ENCODE results near the gene ENOPH1. TPM values are rescaled to one million over a fixed set of nuclear protein-coding genes. Genes with fewer than 3 reads are reported as not detected.

The ENOPH1 gene
- total and polyA plus RNA-seq, 9 of the 15 experiments (the other 6 are each of a cell fraction or from before 2014, with no cell fraction given) = 29.8 to 71.4 (median 48.9) TPM

GRCh38 chr4:82508806-82509428 lies 78.5 kb downstream of the ENOPH1 start:
- no peaks in the 10 kb centered on the region for H4K20me1 ChIP-seq (replicated peaks; ENCODE audit: control insufficient read depth, insufficient read depth, low read length)
- peaks cover 12 to 13% of the 10 kb centered on the region in 2 experiments; a peak in 3 of 5 replicates for H3K27me3 ChIP-seq (ENCODE audit: control insufficient read depth in 2 of 2, insufficient read depth in 2 of 2, low read length in 2 of 2)
- 0% methylated on average over 5 of the region's 5 CpGs for WGBS (ENCODE audit: insufficient coverage, low coverage, missing lambda C conversion rate)
- H3K9ac ChIP-seq (ENCODE audit: insufficient read depth in 1 of 2, low read depth in 2 of 2, low read length in 2 of 2) = no peak overlapping the region
- H3K79me2 ChIP-seq (ENCODE audit: control insufficient read depth, insufficient read depth, low read length) = no peaks in the 10 kb centered on the region
- no peak overlapping the region for H3K27ac ChIP-seq (ENCODE audit: extremely low read depth, low read depth, low read length)
- in situ Hi-C loops (cut with MboI) (no loop called here), intact Hi-C loops (cut with micrococcal nuclease) (no loop called here)
- H3K4me3 ChIP-seq = no peak overlapping the region
- H3K36me3 ChIP-seq (ENCODE audit: control insufficient read depth, insufficient read depth, low read length) = no peaks in the 10 kb centered on the region
- H2AFZ ChIP-seq (ENCODE audit: low read depth, low read length) = no peak overlapping the region
- TF ChIP-seq ZNF134 (CRISPR knock-in tag; conservative IDR thresholded peaks at IDR 0.05) (no peak), CBFB (CRISPR knock-in tag; IDR thresholded peaks at IDR 0.05) (no peak), PCBP2 (IDR thresholded peaks at IDR 0.05; ENCODE audit: low read depth, low read length, poor library complexity, severe bottlenecking) (no peak)
- BruUV-seq (replicated peaks) = no TSS peak
- H3K4me1 ChIP-seq (replicated peaks in 1 of 2; ENCODE audit: control insufficient read depth in 2 of 2, insufficient read depth in 2 of 2, low read length in 2 of 2) = no peaks in the 10 kb centered on the region
- CTCF ChIA-PET (ENCODE audit: low intra/inter-chr PET ratio) = interaction anchor here (0.6 kb wide), 1 partner anchor 1037 kb away, joined by 3 read pairs; no protein-coding TSS in a partner anchor
- H3K9me1 ChIP-seq (ENCODE audit: control insufficient read depth, insufficient read depth, low read length) = no peaks in the 10 kb centered on the region
- DNase-seq (ENCODE audit: extremely low read depth in 1 of 4, low spot score in 3 of 4) = no peak
- H3K4me2 ChIP-seq (ENCODE audit: insufficient read depth, low read length) = no peak overlapping the region
- POLR2A ChIA-PET = interaction anchor here (0.9 to 1.2 kb wide), 2 partner anchors 25 to 130 kb away, joined by 3 to 4 read pairs; no protein-coding TSS in a partner anchor
- H3K9me3 ChIP-seq (replicated peaks; ENCODE audit: control insufficient read depth, insufficient read depth, low read depth, low read length) = no peaks in the 10 kb centered on the region; the same call in 1 of the 2 replicates
- ATAC-seq = no peak
- no peak for FAIRE-seq

- FAIRE-seq (no peak), DNase-seq (ENCODE audit: extremely low read depth in 1 of 4, low spot score in 3 of 4) (no peak), ATAC-seq (no peak)
- Histone ChIP-seq H3K9me3 (replicated peaks; ENCODE audit: control insufficient read depth, insufficient read depth, low read depth, low read length) (no peaks in the 10 kb centered on the region), H3K4me2 (ENCODE audit: insufficient read depth, low read length) (no peak overlapping the region), H3K9me1 (ENCODE audit: control insufficient read depth, insufficient read depth, low read length) (no peaks in the 10 kb centered on the region), H4K20me1 (replicated peaks; ENCODE audit: control insufficient read depth, insufficient read depth, low read length) (no peaks in the 10 kb centered on the region), H3K27ac (ENCODE audit: extremely low read depth, low read depth, low read length) (no peak overlapping the region), H3K4me3 (no peak overlapping the region), H3K9ac (ENCODE audit: insufficient read depth in 1 of 2, low read depth in 2 of 2, low read length in 2 of 2) (no peak overlapping the region), H3K36me3 (ENCODE audit: control insufficient read depth, insufficient read depth, low read length) (no peaks in the 10 kb centered on the region), H3K79me2 (ENCODE audit: control insufficient read depth, insufficient read depth, low read length) (no peaks in the 10 kb centered on the region), H3K27me3 (ENCODE audit: control insufficient read depth in 2 of 2, insufficient read depth in 2 of 2, low read length in 2 of 2) (peaks cover 15 to 20% of the 10 kb centered on the region in 2 experiments), H3K4me1 (replicated peaks in 1 of 2; ENCODE audit: control insufficient read depth in 2 of 2, insufficient read depth in 2 of 2, low read length in 2 of 2) (no peaks in the 10 kb centered on the region), H2AFZ (ENCODE audit: low read depth, low read length) (no peak overlapping the region)
- CTCF ChIA-PET (ENCODE audit: low intra/inter-chr PET ratio) = no interaction called here
- in situ Hi-C loops (cut with MboI) = no loop called here
- POLR2A ChIA-PET = interaction anchor here (0.6 kb wide), 1 partner anchor 35 kb away, joined by 3 read pairs; no protein-coding TSS in a partner anchor
- no TSS peak for BruUV-seq (replicated peaks)
- intact Hi-C loops (cut with micrococcal nuclease) = no loop called here
- WGBS (ENCODE audit: insufficient coverage, low coverage, missing lambda C conversion rate) = 0% methylated on average over 3 of the region's 3 CpGs
- TF ChIP-seq HIVEP1 (CRISPR knock-in tag; IDR thresholded peaks at IDR 0.05) (no peak), VEZF1 (CRISPR knock-in tag; IDR thresholded peaks at IDR 0.05) (no peak), STAT5A (IDR thresholded peaks at IDR 0.05; ENCODE audit: borderline replicate concordance, low read length) (no peak), KDM5B (IDR thresholded peaks at IDR 0.05; ENCODE audit: insufficient replicate concordance, low read depth, low read length) (no peak), ZNF431 (CRISPR knock-in tag; IDR thresholded peaks at IDR 0.05) (no peak), FOXA3 (CRISPR knock-in tag; conservative IDR thresholded peaks at IDR 0.05 in 1 of 2, IDR thresholded peaks at IDR 0.05 in 1 of 2) (no peak)
Observed at GRCh38 chr4:82510216-82510615, 79.8 kb downstream of the ENOPH1 start.
